ENCODE data around the gene TMIGD1. TPM values are rescaled to one million over a fixed set of nuclear protein-coding genes. Genes with fewer than 3 reads are reported as not detected.
A peak's percentile ranks its signal among the peaks of the same experiment; 100 is the strongest.
"Not testable (repeated sequence)": the region's sequence is repeated elsewhere in the genome, so short reads cannot be mapped to it uniquely, and the experiment has no call there.

Gene TMIGD1
- total RNA-seq, 2 experiments from 2014 or later, result not detected

DNA sequence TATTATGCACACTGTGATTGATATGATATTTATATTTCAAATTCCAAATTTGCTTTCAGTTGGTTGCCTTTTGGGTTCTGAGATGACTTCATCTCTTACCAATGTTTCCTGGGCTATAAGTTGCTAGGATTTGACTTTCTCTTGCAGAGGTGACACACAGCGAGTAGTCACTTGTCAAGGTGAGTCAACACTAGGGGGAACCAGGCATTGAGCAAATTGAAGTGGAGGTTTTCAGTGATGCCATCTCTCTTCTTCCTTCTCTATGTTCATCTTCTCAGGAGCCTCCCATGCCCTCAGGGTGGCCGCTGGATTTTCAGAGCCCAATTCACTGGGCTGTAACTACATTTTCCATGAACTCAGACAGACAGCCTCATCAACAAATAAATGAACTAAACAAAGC is 38.9 kb upstream of the TMIGD1 start:
- H3K27ac Mint-ChIP-seq, result no peak overlapping the region
- ATAC-seq (ENCODE audit: low read depth), result peak; percentile 51
- POLR2A ChIA-PET, result no interaction called here

DNA sequence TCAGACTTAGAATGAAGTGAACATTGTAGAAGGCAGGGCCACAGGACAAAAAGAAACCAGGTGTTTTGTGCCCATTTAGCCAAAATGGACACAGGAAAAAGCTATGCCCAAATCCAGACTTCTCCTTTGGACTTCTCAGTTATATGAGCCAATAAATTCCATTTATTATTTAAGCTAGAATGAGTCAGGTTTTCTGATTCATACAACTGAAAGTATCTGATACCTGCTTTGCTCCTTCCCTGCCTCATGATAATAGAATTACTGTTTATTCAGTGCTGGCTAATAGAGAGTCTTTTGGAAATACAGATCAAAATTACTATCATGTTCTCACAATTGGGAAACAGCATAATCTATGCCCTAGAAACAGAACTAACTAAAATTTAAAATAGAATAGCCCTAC is 36.1 kb upstream of the TMIGD1 start:
- peaks cover 16% of the 10 kb centered on the region for H3K4me1 Mint-ChIP-seq
- POLR2A ChIA-PET, result no interaction called here
- no peak overlapping the region for H3K27ac Mint-ChIP-seq
- no peaks in the 10 kb centered on the region for H3K36me3 Mint-ChIP-seq
- H3K27me3 Mint-ChIP-seq, result no peaks in the 10 kb centered on the region
- no peak overlapping the region for H3K4me3 Mint-ChIP-seq
- no peak for DNase-seq
- no peaks in the 10 kb centered on the region for H3K9me3 Mint-ChIP-seq
- ATAC-seq (ENCODE audit: low read depth), result no peak

More for the DNA sequence above, 38.9 kb upstream of the TMIGD1 start:
- Mint-ChIP-seq H3K27me3 (peaks cover 2% of the 10 kb centered on the region), H3K36me3 (no peaks in the 10 kb centered on the region), H3K4me3 (no peak overlapping the region), H3K4me1 (peaks cover 27% of the 10 kb centered on the region), H3K9me3 (no peaks in the 10 kb centered on the region)
- DNase-seq, result no peak

DNA sequence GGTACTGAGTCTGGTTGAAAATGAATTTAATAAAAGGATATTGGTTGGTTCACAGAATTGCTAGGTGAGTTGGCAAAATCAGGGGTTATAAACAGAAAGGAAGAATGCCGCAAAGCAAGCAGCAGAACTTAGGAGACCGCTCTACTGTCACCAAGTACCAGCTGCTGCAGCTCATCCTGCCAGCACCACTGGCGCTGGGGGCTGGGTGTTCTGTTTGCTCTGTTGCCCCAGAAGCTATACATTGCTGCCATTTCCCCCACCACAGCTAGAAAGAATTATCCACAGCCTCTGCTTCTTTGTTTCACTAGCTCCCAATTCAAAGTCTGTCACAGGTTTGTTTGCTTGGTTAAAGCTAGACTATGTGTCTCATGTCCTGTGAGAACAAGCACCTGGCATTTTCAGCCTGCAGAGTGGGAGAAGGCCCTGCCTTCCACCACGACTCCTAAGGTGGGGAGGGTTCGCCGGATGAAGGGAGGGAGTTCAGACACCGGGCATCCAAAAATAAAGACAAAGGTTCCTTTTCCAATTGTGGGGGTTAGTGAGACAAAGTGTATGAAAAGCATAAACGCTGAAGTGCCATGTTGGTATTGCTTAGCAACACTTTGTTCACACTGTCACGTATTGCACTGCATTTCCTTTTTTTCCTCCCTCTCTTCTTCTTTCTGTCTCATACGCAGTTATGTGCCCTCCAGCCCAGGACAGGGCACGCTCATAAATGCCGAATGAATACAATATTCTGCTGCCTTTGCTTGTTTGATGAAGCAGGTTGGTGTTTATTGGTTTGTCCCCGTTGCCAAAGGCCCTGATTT is 35.3 kb upstream of the TMIGD1 start:
- H3K27me3 Mint-ChIP-seq, result no peaks in the 10 kb centered on the region

DNA sequence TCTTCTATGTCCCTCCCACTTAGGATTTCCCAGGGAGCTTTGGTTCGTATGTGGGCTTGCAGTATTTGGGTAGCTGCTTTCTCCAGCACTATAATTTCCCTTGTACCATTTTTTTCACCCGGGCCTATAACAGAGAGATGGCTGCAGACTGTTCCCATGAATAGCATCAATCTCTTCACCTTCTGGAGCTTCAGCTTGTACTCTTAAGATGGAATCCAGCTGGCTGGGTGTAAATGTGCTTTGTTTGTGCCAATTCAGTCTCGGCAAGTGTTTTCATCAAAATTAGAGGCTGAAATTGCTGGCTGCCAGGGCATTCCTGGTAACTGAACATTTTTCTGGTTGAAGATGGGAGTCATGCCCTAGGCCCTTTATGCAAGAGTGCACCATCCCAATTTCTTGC is 32.7 kb upstream of the TMIGD1 start:
- Mint-ChIP-seq H3K27ac (no peak overlapping the region), H3K4me1 (peaks cover 29% of the 10 kb centered on the region), H3K9me3 (peaks cover 1% of the 10 kb centered on the region), H3K36me3 (no peaks in the 10 kb centered on the region), H3K27me3 (no peaks in the 10 kb centered on the region), H3K4me3 (no peak overlapping the region)
- ATAC-seq (ENCODE audit: low read depth), result no peak
- DNase-seq, result no peak
- POLR2A ChIA-PET, result interaction anchor here (1.0 kb wide), 1 partner anchor 111 kb away, joined by 3 read pairs; the partner anchor contains the start of gene GOSR1

More for the DNA sequence above, 35.3 kb upstream of the TMIGD1 start:
- no peak for DNase-seq
- H3K9me3 Mint-ChIP-seq, result no peaks in the 10 kb centered on the region
- H3K4me1 Mint-ChIP-seq, result peaks cover 19% of the 10 kb centered on the region
- H3K36me3 Mint-ChIP-seq, result no peaks in the 10 kb centered on the region
- POLR2A ChIA-PET, result no interaction called here
- H3K27ac Mint-ChIP-seq, result no peak overlapping the region
- ATAC-seq (ENCODE audit: low read depth), result peak; percentile 17
- no peak overlapping the region for H3K4me3 Mint-ChIP-seq

DNA sequence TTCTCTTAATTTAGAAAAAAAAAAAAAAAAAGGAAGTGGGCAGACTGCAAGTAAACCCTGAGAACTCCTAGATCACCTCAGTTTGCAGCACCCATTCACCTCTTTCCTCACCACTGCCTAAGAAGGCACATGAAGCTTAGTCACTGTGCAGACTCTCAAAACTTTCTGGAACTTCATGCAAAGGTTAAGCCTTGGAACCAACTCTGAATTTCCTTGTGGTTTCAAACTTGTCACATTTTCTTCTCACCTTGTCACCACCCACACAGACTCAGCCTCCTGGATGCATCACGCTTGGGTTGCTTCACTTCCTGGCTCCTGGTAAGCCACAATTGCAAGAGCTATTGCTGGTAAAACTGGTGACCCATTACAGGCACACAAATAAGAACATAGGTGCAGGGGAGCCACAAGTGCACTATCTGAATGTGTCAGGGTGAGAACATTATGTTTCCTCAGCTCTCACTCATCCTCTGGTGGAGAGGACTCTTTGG is 29.9 kb upstream of the TMIGD1 start:
- Mint-ChIP-seq H3K27ac (peak overlapping the region; percentile 91), H3K9me3 (peaks cover 10% of the 10 kb centered on the region), H3K4me3 (no peak overlapping the region), H3K27me3 (no peaks in the 10 kb centered on the region), H3K4me1 (peaks cover 22% of the 10 kb centered on the region), H3K36me3 (peaks cover 7% of the 10 kb centered on the region)
- ATAC-seq (ENCODE audit: low read depth) (peak; percentile 90), DNase-seq (peak; percentile 61)
- POLR2A ChIA-PET, result interaction anchor here (0.6 to 2.1 kb wide), 6 partner anchors 15 to 1811 kb away, joined by 3 to 12 read pairs (median 4); partner anchors contain the start of gene CPD

DNA sequence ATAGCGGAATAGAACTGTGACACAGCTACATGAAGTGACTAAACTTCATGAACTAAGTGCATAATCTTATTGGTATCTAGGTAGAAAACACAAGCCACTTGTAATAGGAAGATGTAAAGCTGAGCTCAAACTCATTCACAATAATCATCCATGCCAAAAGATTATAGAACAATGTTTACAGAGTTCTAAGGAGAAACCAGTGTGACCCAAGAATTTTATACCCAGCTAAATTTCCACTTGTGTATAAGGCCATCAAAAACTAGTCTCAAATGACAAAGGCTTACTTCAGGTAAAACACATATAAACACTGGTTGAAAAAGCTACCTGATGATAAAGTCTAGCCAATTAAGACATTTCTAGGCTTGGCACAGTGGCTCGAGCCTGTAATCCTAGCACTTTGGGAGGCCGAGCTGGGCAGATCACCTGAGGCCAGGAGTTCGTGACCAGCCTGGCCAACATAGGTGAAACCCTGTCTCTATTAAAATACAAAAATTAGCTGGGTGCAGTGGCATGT is 28.0 kb upstream of the TMIGD1 start:
- no peak overlapping the region for H3K4me3 Mint-ChIP-seq
- peaks cover 3% of the 10 kb centered on the region for H3K27me3 Mint-ChIP-seq
- H3K27ac Mint-ChIP-seq, result no peak overlapping the region
- peaks cover 10% of the 10 kb centered on the region for H3K9me3 Mint-ChIP-seq
- DNase-seq, result no peak
- POLR2A ChIA-PET, result interaction anchor here (0.6 to 0.8 kb wide), 3 partner anchors 17 to 359 kb away, joined by 3 read pairs; partner anchors contain the start of gene CPD
- H3K4me1 Mint-ChIP-seq, result peaks cover 18% of the 10 kb centered on the region
- H3K36me3 Mint-ChIP-seq, result peaks cover 7% of the 10 kb centered on the region
- no peak for ATAC-seq (ENCODE audit: low read depth)

DNA sequence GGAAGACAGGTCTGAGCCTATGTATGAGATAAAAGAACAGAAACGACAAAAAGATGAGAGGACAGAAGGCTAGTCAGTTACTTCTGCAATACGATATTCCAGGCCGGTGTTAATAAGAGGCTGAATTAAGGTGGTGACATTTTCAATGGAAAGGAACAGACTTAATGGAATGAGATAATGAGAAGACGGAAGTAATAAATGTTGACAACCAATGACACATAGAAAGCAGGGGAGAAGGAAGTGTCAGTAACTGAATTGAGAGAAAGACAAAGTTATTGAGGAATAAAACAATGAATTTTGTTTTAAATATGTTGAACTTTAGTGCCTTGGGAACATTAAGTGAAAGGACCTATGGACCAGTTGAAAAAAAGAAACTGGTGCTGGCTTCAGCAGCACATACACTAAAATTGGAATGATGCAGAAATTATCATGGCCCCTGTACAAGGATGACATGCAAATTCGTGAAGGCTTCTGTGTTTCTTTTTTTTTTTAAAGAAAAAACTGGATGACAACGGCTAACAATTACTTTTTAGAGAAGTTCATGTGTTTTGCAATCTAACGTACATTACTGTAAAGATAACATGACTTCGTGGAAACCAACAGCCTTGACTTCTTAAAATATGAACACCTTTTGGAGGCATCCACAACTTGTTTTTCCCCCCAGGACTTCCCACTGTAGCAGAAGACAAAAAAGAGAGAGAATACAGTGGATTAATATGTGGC is 26.4 kb upstream of the TMIGD1 start:
- no peak overlapping the region for H3K27ac Mint-ChIP-seq
- ATAC-seq (ENCODE audit: low read depth) (no peak), DNase-seq (no peak)
- peaks cover 10% of the 10 kb centered on the region for H3K9me3 Mint-ChIP-seq
- H3K27me3 Mint-ChIP-seq, result peaks cover 3% of the 10 kb centered on the region
- POLR2A ChIA-PET, result no interaction called here
- H3K4me1 Mint-ChIP-seq, result peaks cover 19% of the 10 kb centered on the region
- no peak overlapping the region for H3K4me3 Mint-ChIP-seq
- peaks cover 7% of the 10 kb centered on the region for H3K36me3 Mint-ChIP-seq

DNA sequence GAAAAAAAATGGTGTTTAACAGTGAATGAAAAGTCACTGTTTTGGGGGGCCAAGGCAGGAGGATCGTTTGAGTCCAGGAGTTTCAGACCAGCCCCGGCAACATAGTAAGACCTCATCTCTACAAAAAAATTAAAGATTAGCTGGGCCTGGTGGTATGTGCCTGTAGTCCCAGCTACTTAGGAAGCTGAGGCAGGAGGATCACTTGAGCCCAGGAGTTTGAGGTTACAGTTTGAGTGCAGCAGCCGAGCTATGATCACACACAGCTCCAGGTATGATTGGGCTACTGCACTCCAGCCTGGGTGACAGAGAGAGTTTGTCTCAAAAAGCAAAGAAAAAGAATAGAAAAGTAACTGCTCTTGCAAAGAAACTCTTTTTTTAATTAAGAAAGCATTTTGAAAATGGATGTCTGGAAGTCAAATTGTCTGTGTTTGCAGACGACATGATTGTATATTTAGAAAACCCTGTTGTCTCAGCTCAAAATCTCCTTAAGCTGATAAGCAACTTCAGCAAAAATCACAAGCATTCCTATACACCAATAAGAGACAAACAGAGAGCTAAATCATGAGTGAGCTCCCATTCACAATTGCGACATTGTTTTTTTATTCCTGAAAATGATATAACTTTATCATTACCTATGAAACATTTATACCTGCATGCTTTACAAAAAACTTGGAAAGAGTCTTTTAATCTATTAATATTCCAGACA is 24.4 kb upstream of the TMIGD1 start:
- Mint-ChIP-seq H3K36me3 (peaks cover 7% of the 10 kb centered on the region), H3K4me1 (peaks cover 12% of the 10 kb centered on the region), H3K4me3 (no peak overlapping the region), H3K27ac (no peak overlapping the region), H3K27me3 (peaks cover 5% of the 10 kb centered on the region), H3K9me3 (peaks cover 10% of the 10 kb centered on the region)
- no peak for DNase-seq
- POLR2A ChIA-PET, result interaction anchor here (0.6 kb wide), 1 partner anchor 225 kb away, joined by 4 read pairs; no protein-coding TSS in a partner anchor
- no peak for ATAC-seq (ENCODE audit: low read depth)

DNA sequence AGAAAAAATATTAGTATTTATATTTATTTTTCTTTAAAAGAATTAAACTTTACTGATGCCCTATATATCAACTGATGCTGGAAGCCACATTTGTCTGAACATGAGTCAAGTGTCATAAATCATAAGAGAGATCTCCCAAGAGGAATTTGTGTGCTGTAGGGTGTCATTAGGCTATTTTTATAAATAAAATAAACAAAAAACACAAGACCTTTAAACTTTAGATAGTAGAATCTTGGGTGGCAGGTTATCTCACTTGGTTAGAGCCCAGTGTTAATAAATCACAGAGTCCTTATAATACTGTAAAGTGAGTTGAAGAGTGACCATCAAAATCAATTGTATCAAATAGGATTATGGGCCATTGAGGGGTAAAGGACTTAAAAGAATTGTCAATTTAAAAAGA is 23.6 kb upstream of the TMIGD1 start:
- ATAC-seq (ENCODE audit: low read depth), result no peak
- DNase-seq, result no peak
- peaks cover 7% of the 10 kb centered on the region for H3K36me3 Mint-ChIP-seq
- peaks cover 5% of the 10 kb centered on the region for H3K27me3 Mint-ChIP-seq
- no peak overlapping the region for H3K4me3 Mint-ChIP-seq
- peaks cover 8% of the 10 kb centered on the region for H3K4me1 Mint-ChIP-seq
- no peak overlapping the region for H3K27ac Mint-ChIP-seq
- H3K9me3 Mint-ChIP-seq, result peaks cover 10% of the 10 kb centered on the region
- POLR2A ChIA-PET, result no interaction called here

DNA sequence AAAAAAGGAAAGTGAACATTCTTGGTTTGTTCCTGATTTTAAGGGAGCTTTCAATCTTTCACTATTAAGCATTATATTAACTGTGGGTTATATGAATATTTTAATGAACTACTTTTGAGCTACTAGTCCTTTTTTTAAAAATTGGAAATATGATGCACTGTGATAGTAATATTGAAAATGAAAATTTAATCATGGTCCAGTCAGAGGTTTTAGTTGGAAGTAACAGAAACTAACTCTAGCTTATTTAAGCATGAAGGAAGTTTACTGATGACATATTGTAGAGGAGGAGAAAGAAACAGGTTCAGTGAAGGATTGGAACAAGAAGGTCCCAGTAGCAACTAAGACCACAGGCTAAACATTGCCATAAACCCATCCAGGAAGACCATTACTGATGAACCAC is 20.8 kb upstream of the TMIGD1 start:
- Mint-ChIP-seq H3K27ac (no peak overlapping the region), H3K36me3 (no peaks in the 10 kb centered on the region), H3K27me3 (peaks cover 5% of the 10 kb centered on the region), H3K4me1 (peaks cover 7% of the 10 kb centered on the region), H3K4me3 (no peak overlapping the region), H3K9me3 (no peaks in the 10 kb centered on the region)
- DNase-seq (no peak), ATAC-seq (ENCODE audit: low read depth) (no peak)
- POLR2A ChIA-PET, result no interaction called here

DNA sequence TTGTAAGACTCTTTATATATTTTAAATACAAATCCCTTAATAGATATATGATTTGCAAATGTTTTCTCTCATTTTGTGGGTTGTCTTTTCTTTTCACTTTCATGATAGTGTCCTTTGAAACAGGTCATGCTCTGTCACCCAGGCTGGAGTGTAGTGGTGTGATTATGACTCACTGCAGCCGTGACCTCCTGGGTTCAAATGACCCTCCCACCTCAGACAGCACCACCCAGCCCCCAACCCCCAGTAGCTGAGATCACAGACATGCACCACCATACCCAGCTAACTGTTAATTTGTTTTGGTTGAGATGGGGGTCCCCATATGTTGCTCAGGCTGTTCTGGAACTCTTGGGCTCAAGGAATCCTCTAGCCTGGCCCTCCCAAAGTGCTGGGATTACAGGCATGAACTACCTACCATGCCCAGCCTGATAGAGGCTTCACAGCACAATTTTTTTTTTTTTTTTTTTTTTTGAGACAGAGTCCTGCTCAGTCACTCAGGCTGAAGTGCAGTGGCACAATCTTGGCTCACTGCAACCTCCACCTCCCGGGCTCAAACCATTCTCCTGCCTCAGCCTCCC is 18.5 kb upstream of the TMIGD1 start:
- no peaks in the 10 kb centered on the region for H3K9me3 Mint-ChIP-seq
- no peak overlapping the region for H3K27ac Mint-ChIP-seq
- H3K4me3 Mint-ChIP-seq, result no peak overlapping the region
- ATAC-seq (ENCODE audit: low read depth), result no peak
- H3K27me3 Mint-ChIP-seq, result peaks cover 4% of the 10 kb centered on the region
- DNase-seq, result no peak
- H3K4me1 Mint-ChIP-seq, result peaks cover 7% of the 10 kb centered on the region
- POLR2A ChIA-PET, result no interaction called here
- H3K36me3 Mint-ChIP-seq, result no peaks in the 10 kb centered on the region

DNA sequence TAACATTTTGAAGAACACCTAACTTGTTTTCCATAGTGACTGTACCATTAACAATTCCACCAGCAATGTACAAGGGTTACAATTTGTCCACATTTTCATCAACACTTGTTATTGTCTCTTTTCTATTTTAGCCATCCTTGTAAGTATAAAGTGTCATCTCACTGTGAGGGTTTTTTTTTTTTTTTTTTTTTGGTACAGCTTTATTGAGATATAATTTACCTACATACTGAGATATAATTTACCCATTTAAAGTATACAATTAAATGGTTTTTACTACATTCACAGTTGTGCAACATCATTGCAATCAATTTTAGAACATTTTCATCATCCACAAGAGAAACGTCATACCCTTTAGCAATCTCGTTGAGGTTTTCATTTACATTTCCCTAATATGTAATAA is 17.9 kb upstream of the TMIGD1 start:
- ATAC-seq (ENCODE audit: low read depth) (no peak), DNase-seq (no peak)
- Mint-ChIP-seq H3K27ac (no peak overlapping the region), H3K9me3 (no peaks in the 10 kb centered on the region), H3K27me3 (peaks cover 4% of the 10 kb centered on the region), H3K36me3 (no peaks in the 10 kb centered on the region), H3K4me3 (no peak overlapping the region), H3K4me1 (peaks cover 7% of the 10 kb centered on the region)
- POLR2A ChIA-PET, result no interaction called here

DNA sequence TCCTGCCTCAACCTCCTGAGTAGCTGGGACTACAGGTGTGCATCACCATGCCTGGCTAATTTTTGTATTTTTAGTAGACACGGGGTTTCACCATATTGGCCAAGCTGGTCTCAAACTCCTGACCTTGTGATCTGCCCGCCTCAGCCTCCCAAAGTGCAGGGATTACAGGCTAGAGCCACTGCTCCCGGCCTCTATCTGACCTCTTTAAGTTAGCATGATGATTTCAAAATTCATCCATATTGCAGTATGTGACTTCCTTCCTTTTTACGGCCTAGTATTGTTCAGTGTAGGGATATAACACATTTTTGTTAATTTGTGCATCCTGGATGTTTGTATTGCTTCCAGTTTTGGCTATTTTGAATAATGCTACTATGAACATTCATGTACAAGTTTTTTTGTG is 17.4 kb upstream of the TMIGD1 start:
- H3K4me1 Mint-ChIP-seq; H3K27ac Mint-ChIP-seq; POLR2A ChIA-PET; ATAC-seq (ENCODE audit: low read depth); DNase-seq; H3K36me3 Mint-ChIP-seq; H3K9me3 Mint-ChIP-seq; H3K27me3 Mint-ChIP-seq; H3K4me3 Mint-ChIP-seq: not testable (repeated sequence)

Measured in activated naive CD8-positive, alpha-beta T cell treated with anti-CD3 and anti-CD28 coated beads, Interleukin-2, amount 10 ng/mL, durations not matched to agents 7 days and 5 days (primary cell).